HepG2 (cell line): ENCODE data around the gene ABI3BP. TPM values are rescaled to one million over a fixed set of nuclear protein-coding genes. Genes with fewer than 3 reads are reported as not detected.

Experiments
- ATAC-seq: fragments of 200-7000 bp; cut with Tn5 transposase; 3 replicates; pipeline ENCODE4 v1.9.1; 2020; ENCODE audit warnings: mild to moderate bottlenecking, moderate library complexity
- BruUV-seq: library from RNA; stranded (reverse); fragments of 400-500 nt; replicated peaks from 2 replicates; lab custom pipeline; 2021; lab: Mats Ljungman, UMichigan
- CTCF ChIA-PET: fragments of 300-600 bp; formaldehyde crosslinking; extraction: SDS; loops from one replicate; lab custom pipeline; 2021; ENCODE audit warnings: low total read pairs, inconsistent platforms, low intra/inter-chr PET ratio; lab: Yijun Ruan, JAX
- POLR2A ChIA-PET: fragments of 350-600 bp; sonication (Branson Sonifier 250); formaldehyde crosslinking; loops from one replicate; lab custom pipeline; 2020; ENCODE audit warnings: antibody characterized with exemption, inconsistent platforms; lab: Yijun Ruan, JAX
- DNase-seq: peaks from one replicate; pipeline ENCODE4 v3.0.0-alpha.2; 2015; ENCODE audit warnings: low spot score
- FAIRE-seq: peaks from 3 replicates; lab custom pipeline; 2011; peaks lifted over from hg19 to GRCh38; lab: Jason Lieb, UNC
- H2AFZ ChIP-seq: one replicate; pipeline ENCODE4 v1.6.1; 2011; ENCODE audit warnings: low read length, inconsistent platforms
- H3K27ac ChIP-seq: fragments of 300-600 bp; 3 replicates; pipeline ENCODE4 v1.8.0; 2011; ENCODE audit warnings: mixed run types, mild to moderate bottlenecking, mixed read lengths, low read length, inconsistent platforms; ENCODE audit not compliant: insufficient read depth; ENCODE audit errors: extremely low read length
- H3K27me3 ChIP-seq, 2 experiments: fragments of 200-600 bp in 1 of 2; 2 replicates in 1 of 2; 3 replicates in 1 of 2; pipeline versions ENCODE4 v1.6.0 to v1.8.0; 2011; ENCODE audit warnings: low read length in 2 of 2, mild to moderate bottlenecking in 2 of 2, moderate library complexity in 2 of 2, inconsistent platforms in 1 of 2; ENCODE audit not compliant: insufficient read depth in 2 of 2, control insufficient read depth in 1 of 2
- H3K36me3 ChIP-seq, 2 experiments: fragments of 200-600 bp in 1 of 2; replicated peaks in 1 of 2; 2 replicates in 1 of 2; 3 replicates in 1 of 2; pipeline versions ENCODE4 v1.5.1 to v1.8.0; 2011; ENCODE audit warnings: low read length in 2 of 2, inconsistent platforms in 1 of 2; ENCODE audit not compliant: insufficient read depth in 2 of 2, control insufficient read depth in 1 of 2
- H3K4me1 ChIP-seq: 2 replicates; pipeline ENCODE4 v1.5.1; 2012; ENCODE audit warnings: low read length, inconsistent platforms; ENCODE audit not compliant: insufficient read depth
- H3K4me2 ChIP-seq: 2 replicates; pipeline ENCODE4 v1.6.0; 2011; ENCODE audit warnings: low read depth, low read length, inconsistent platforms
- H3K4me3 ChIP-seq, 3 experiments: fragments of 200-600 bp in 1 of 3; sonication (generic), shearing (Covaris generic) in 1 of 3; replicated peaks in 1 of 3; 2 replicates each; pipeline ENCODE4 v1.5.1; 2011 to 2016; ENCODE audit warnings: low read length in 3 of 3, inconsistent platforms in 2 of 3, low read depth in 2 of 3, mild to moderate bottlenecking in 2 of 3, control low read depth in 1 of 3, mixed read lengths in 1 of 3; ENCODE audit not compliant: insufficient read depth in 1 of 3
- H3K79me2 ChIP-seq: one replicate; pipeline ENCODE4 v1.6.1; 2011; ENCODE audit warnings: low read length, inconsistent platforms; ENCODE audit not compliant: insufficient read depth
- H3K9ac ChIP-seq: 2 replicates; pipeline ENCODE4 v1.6.0; 2011; ENCODE audit warnings: mild to moderate bottlenecking, low read depth, low read length, inconsistent platforms; ENCODE audit not compliant: insufficient read depth
- H3K9me3 ChIP-seq: 2 replicates; pipeline ENCODE4 v1.5.1; 2012; ENCODE audit warnings: mild to moderate bottlenecking, low read length
- H4K20me1 ChIP-seq: 2 replicates; pipeline ENCODE4 v1.6.0; 2011; ENCODE audit warnings: inconsistent platforms, mild to moderate bottlenecking, low read length, moderate library complexity; ENCODE audit not compliant: insufficient read depth
- ATF6 ChIP-seq: sonication (generic); formaldehyde crosslinking; conservative IDR thresholded peaks from 2 replicates; pipeline ENCODE4 v1.4.0; 2020; ENCODE audit warnings: missing genetic modification reagents
- KLF6 ChIP-seq: IDR thresholded peaks from 2 replicates; pipeline ENCODE4 v1.8.0; 2016; ENCODE audit warnings: missing biosample characterization, missing genetic modification reagents
- PAF1 ChIP-seq: IDR thresholded peaks from 2 replicates; pipeline ENCODE4 v1.6.1; 2016; ENCODE audit warnings: missing genetic modification reagents, missing compliant biosample characterization
- SATB2 ChIP-seq: sonication (generic); formaldehyde crosslinking; IDR thresholded peaks from 2 replicates; pipeline ENCODE4 v1.5.0; 2020; ENCODE audit warnings: missing genetic modification reagents
- SP5 ChIP-seq: IDR thresholded peaks from 2 replicates; pipeline ENCODE4 v1.6.1; 2016; ENCODE audit warnings: low read depth, borderline replicate concordance
- ZBTB38 ChIP-seq: sonication (generic); formaldehyde crosslinking; IDR thresholded peaks from 2 replicates; pipeline ENCODE4 v1.5.1; 2020; ENCODE audit warnings: mild to moderate bottlenecking, missing genetic modification reagents
- ZNF251 ChIP-seq: sonication (generic); formaldehyde crosslinking; IDR thresholded peaks from 2 replicates; pipeline ENCODE4 v1.9.0; 2021; ENCODE audit warnings: mild to moderate bottlenecking, missing genetic modification reagents
- ZNF468 ChIP-seq: sonication (generic); formaldehyde crosslinking; IDR thresholded peaks from 2 replicates; pipeline ENCODE4 v1.8.0; 2022; ENCODE audit warnings: mild to moderate bottlenecking, moderate library complexity, missing genetic modification reagents
- ZNF777 ChIP-seq: sonication (generic); formaldehyde crosslinking; IDR thresholded peaks from 2 replicates; pipeline ENCODE4 v1.4.0; 2020; ENCODE audit warnings: missing genetic modification reagents
- WGBS: methylation state at CpG from one replicate; pipeline ENCODE4 v1.1.6; 2017; ENCODE audit warnings: low lambda C conversion rate; 5-methylcytosine and 5-hydroxymethylcytosine counted together
- in situ Hi-C: cut with HindIII; loops from 2 replicates; pipeline ENCODE4 v1.10.0; 2017; ENCODE audit warnings: low pct_unique_long_range_greater_than_20kb; ENCODE audit not compliant: extremely low pct_ligation_motif_present
- intact Hi-C: fragments of 100-400 bp; cut with micrococcal nuclease; formaldehyde crosslinking; loops from one replicate; pipeline ENCODE4 v1.10.0; 2022; ENCODE audit not compliant: unreplicated experiment
- polyA plus RNA-seq, 8 experiments: library from polyadenylated mRNA; depleted of rRNA in 3 of 8; stranded (reverse) in 7 of 8; unstranded in 1 of 8; fragments of >200 nt; fragmentation: Illumina TruSeq in 4 of 8; extraction: Trizol in 4 of 8; gene quantifications; 2 replicates each; pipeline versions ENCODE4 v1.2.1 to v1.2.3, GENCODE V29; 2011 to 2016; ENCODE audit warnings: low read depth in 4 of 8, missing spikeins in 1 of 8, mixed read lengths in 1 of 8; ENCODE audit not compliant: insufficient read depth in 1 of 8
- total RNA-seq, 5 experiments: library from RNA; depleted of rRNA; stranded (reverse); fragments of >200 nt; fragmentation: Illumina TruSeq; extraction: Trizol; gene quantifications; 2 replicates each; pipeline ENCODE4 v1.2.3, GENCODE V29; 2016; ENCODE audit warnings: low read depth in 1 of 5
- TF ChIP-seq, protein P1 (sequence below): sonication (generic); formaldehyde crosslinking; IDR thresholded peaks from 2 replicates; pipeline ENCODE4 v1.8.0; 2022; ENCODE audit warnings: mild to moderate bottlenecking, missing genetic modification reagents, borderline replicate concordance

Gene ABI3BP
- total and polyA plus RNA-seq, 2 of the 13 experiments (the other 11 are each of a cell fraction or from before 2014, with no cell fraction given), result not detected

DNA sequence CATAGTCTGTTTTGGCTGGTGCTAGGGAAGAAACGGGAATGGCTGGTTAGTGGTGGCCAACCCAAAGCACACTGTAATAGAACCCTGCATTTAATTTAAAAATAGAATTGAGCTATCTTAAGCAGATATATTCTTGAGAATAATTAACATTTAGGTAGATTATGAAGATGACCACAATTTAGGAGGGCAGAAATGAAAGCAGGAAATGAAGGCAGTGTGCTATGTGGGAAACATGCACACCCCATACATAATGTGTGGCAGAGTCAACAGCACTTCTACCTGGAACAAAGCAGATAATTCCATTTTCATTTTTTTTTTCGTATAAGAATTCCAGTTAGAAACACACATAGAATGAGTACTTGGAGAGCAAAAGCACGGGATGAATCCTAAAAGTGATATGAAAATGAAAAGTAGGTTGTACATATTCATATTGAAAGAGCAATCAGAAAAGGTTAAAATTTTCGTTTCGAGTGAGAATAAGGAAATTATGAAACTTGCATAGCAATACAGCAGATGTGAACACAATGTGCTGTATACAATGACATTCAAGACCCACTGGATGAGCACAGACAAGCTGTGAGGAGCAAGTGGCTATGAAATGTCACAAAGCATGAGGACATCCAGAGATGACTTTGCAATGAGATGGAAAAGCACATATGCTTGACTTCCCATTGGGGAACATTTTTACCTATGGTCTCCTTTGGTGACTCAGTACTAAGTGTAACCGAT, 181.3 kb downstream of the ABI3BP start:
- H3K27ac ChIP-seq, result no peak overlapping the region
- intact Hi-C loops, result no loop called here
- BruUV-seq, result no TSS peak
- no peak overlapping the region for H2AFZ ChIP-seq
- TF ChIP-seq ZNF777 (CRISPR knock-in tag), result no peak
- no peak for TF ChIP-seq ZBTB38 (CRISPR knock-in tag)
- no peak for TF ChIP-seq ZNF251 (CRISPR knock-in tag)
- no peak for TF ChIP-seq KLF6
- TF ChIP-seq, protein P1, sequence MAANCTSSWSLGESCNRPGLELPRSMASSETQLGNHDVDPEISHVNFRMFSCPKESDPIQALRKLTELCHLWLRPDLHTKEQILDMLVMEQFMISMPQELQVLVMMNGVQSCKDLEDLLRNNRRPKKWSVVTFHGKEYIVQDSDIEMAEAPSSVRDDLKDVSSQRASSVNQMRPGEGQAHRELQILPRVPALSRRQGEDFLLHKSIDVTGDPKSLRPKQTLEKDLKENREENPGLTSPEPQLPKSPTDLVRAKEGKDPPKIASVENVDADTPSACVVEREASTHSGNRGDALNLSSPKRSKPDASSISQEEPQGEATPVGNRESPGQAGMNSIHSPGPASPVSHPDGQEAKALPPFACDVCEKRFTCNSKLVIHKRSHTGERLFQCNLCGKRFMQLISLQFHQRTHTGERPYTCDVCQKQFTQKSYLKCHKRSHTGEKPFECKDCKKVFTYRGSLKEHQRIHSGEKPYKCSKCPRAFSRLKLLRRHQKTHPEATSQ, result no peak
- TF ChIP-seq PAF1 (CRISPR knock-in tag), result no peak
- no peak for TF ChIP-seq SP5 (CRISPR knock-in tag)
- no peak for TF ChIP-seq ATF6
- TF ChIP-seq SATB2 (CRISPR knock-in tag), result no peak
- TF ChIP-seq ZNF468 (CRISPR knock-in tag), result no peak
- H3K4me2 ChIP-seq, result no peak overlapping the region
- no peaks in the 10 kb centered on the region for H3K4me1 ChIP-seq
- no peak overlapping the region for H3K9ac ChIP-seq
- ATAC-seq (no peak), DNase-seq (no peak), FAIRE-seq (no peak)
- in situ Hi-C loops, result no loop called here
- H4K20me1 ChIP-seq, result no peaks in the 10 kb centered on the region
- H3K4me3 ChIP-seq, result no peak overlapping the region
- ChIA-PET CTCF (no interaction called here), POLR2A (no interaction called here)
- no peaks in the 10 kb centered on the region for H3K36me3 ChIP-seq
- no peaks in the 10 kb centered on the region for H3K79me2 ChIP-seq
- peaks cover 0 to 3% of the 10 kb centered on the region in 2 experiments; a peak in 1 of 5 replicates for H3K27me3 ChIP-seq
- no peaks in the 10 kb centered on the region for H3K9me3 ChIP-seq
- WGBS, result under 1% methylated on average over 6 of the region's 6 CpGs
